Transverse colon (tissue), 3 donors: ENCODE data around the gene RBFOX1.

Source experiments
- CTCF ChIP-seq, 5 experiments: fragments of 200-600 bp in 3 of 5; fragments of 450-650 bp in 2 of 5; sonication (generic) in 3 of 5; IDR thresholded peaks; 1 replicate in 2 of 5; 2 replicates in 3 of 5; pipeline ENCODE4 v1.5.1; 2016 to 2017; ENCODE audit warnings: antibody characterized with exemption in 5 of 5, inconsistent platforms in 3 of 5, mild to moderate bottlenecking in 2 of 5, moderate library complexity in 1 of 5
- EP300 ChIP-seq: sonication (generic); formaldehyde crosslinking; IDR thresholded peaks from one replicate; pipeline ENCODE4 v1.6.1; 2017; ENCODE audit warnings: antibody characterized with exemption, low read depth
- POLR2A ChIP-seq: fragments of 450-650 bp; IDR thresholded peaks from one replicate; pipeline ENCODE4 v1.6.1; 2016; ENCODE audit warnings: antibody characterized with exemption, mild to moderate bottlenecking, moderate library complexity

- no peak for TF ChIP-seq POLR2A
- TF ChIP-seq CTCF (IDR thresholded peaks at IDR 0.05): no peak
- no peak for TF ChIP-seq EP300
Measured at GRCh38 chr16:7675628-7676027, 343.0 kb downstream of the RBFOX1 start.
